MCF 10A (cell line): ENCODE data around the gene DYDC2. TPM values are rescaled to one million over a fixed set of nuclear protein-coding genes. Genes with fewer than 3 reads are reported as not detected.

Source experiments
- BruUV-seq: library from RNA; stranded (reverse); fragments of 400-500 nt; replicated peaks from 2 replicates; lab custom pipeline; 2021; lab: Mats Ljungman, UMichigan
- CTCF ChIA-PET: fragments of 300-600 bp; sonication (Branson Sonifier 250); formaldehyde crosslinking; extraction: SDS; loops from one replicate; lab custom pipeline; 2021; ENCODE audit warnings: antibody characterized with exemption, inconsistent platforms; lab: Yijun Ruan, JAX
- POLR2A ChIA-PET: fragments of 300-600, 350-650 bp; sonication (Branson Sonifier 250); formaldehyde crosslinking; extraction: SDS; loops from one replicate; lab custom pipeline; 2020; ENCODE audit warnings: antibody characterized with exemption, inconsistent platforms; lab: Yijun Ruan, JAX
- DNase-seq: peaks from one replicate; pipeline ENCODE4 v3.0.0-alpha.2; 2018; ENCODE audit not compliant: unreplicated experiment
- H3K27ac Mint-ChIP-seq: one replicate; pipeline ENCODE4 v1.8.0; 2022; ENCODE audit warnings: mild to moderate bottlenecking, low read depth, mixed read lengths; ENCODE audit not compliant: unreplicated experiment
- H3K27me3 Mint-ChIP-seq: one replicate; pipeline ENCODE4 v1.8.0; 2022; ENCODE audit warnings: mixed read lengths; ENCODE audit not compliant: insufficient read depth, unreplicated experiment
- H3K36me3 Mint-ChIP-seq: one replicate; pipeline ENCODE4 v1.8.0; 2022; ENCODE audit warnings: mild to moderate bottlenecking, moderate library complexity, mixed read lengths; ENCODE audit not compliant: insufficient read depth, unreplicated experiment
- H3K4me1 Mint-ChIP-seq: one replicate; pipeline ENCODE4 v1.8.0; 2022; ENCODE audit warnings: mixed read lengths; ENCODE audit not compliant: insufficient read depth, unreplicated experiment
- H3K4me3 Mint-ChIP-seq: one replicate; pipeline ENCODE4 v1.8.0; 2022; ENCODE audit warnings: mild to moderate bottlenecking, moderate library complexity, mixed read lengths; ENCODE audit not compliant: unreplicated experiment
- H3K9me3 Mint-ChIP-seq: one replicate; pipeline ENCODE4 v1.8.0; 2022; ENCODE audit warnings: mixed read lengths; ENCODE audit not compliant: unreplicated experiment
- intact Hi-C: fragments of 100-400 bp; cut with micrococcal nuclease; formaldehyde crosslinking; loops from 2 replicates; pipeline ENCODE4 v1.14.1; 2022
- total RNA-seq: library from RNA; stranded (reverse); gene quantifications from 2 replicates; pipeline ENCODE4 v1.2.3, GENCODE V29; 2022
- TF ChIP-seq, protein P1 (sequence below): fragments of 200-600 bp; IDR thresholded peaks from one replicate; pipeline ENCODE4 v1.8.0; 2022; ENCODE audit warnings: antibody characterized with exemption, mild to moderate bottlenecking; ENCODE audit not compliant: unreplicated experiment

The DYDC2 gene
- total RNA-seq, 1 experiment from 2014 or later: not detected

DNA sequence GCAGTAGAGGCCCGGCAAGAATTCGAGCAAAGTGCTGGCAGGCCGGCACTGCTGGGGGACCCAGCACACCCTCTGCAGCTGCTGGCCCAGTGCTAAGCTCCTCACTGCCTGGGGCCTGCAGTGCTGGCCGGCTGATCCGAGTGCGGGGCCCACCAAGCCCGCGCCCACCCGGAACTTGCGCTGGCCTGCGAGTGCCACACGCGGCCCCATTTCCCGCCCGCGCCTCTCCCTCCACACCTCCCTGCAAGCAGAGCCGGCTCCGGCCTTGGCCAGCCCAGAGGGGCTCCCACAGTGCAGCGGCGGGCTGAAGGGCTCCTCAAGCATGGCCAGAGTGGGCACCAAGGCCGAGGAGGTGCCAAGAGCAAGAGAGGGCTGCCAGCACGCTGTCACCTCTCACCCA, 3.1 kb downstream of the DYDC2 start:
- H3K27me3 Mint-ChIP-seq: peaks cover 9% of the 10 kb centered on the region
- ChIA-PET POLR2A (interaction anchor here (0.6 kb wide), 1 partner anchor 163 kb away, joined by 4 read pairs; no protein-coding TSS in a partner anchor), CTCF (no interaction called here)
- H3K9me3 Mint-ChIP-seq: no peaks in the 10 kb centered on the region
- TF ChIP-seq, protein P1, sequence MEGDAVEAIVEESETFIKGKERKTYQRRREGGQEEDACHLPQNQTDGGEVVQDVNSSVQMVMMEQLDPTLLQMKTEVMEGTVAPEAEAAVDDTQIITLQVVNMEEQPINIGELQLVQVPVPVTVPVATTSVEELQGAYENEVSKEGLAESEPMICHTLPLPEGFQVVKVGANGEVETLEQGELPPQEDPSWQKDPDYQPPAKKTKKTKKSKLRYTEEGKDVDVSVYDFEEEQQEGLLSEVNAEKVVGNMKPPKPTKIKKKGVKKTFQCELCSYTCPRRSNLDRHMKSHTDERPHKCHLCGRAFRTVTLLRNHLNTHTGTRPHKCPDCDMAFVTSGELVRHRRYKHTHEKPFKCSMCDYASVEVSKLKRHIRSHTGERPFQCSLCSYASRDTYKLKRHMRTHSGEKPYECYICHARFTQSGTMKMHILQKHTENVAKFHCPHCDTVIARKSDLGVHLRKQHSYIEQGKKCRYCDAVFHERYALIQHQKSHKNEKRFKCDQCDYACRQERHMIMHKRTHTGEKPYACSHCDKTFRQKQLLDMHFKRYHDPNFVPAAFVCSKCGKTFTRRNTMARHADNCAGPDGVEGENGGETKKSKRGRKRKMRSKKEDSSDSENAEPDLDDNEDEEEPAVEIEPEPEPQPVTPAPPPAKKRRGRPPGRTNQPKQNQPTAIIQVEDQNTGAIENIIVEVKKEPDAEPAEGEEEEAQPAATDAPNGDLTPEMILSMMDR: no peak
- intact Hi-C loops: no loop called here
- no peaks in the 10 kb centered on the region for H3K4me1 Mint-ChIP-seq
- DNase-seq: no peak
- H3K36me3 Mint-ChIP-seq: no peaks in the 10 kb centered on the region
- H3K27ac Mint-ChIP-seq: no peak overlapping the region
- no TSS peak for BruUV-seq
- no peak overlapping the region for H3K4me3 Mint-ChIP-seq

DNA sequence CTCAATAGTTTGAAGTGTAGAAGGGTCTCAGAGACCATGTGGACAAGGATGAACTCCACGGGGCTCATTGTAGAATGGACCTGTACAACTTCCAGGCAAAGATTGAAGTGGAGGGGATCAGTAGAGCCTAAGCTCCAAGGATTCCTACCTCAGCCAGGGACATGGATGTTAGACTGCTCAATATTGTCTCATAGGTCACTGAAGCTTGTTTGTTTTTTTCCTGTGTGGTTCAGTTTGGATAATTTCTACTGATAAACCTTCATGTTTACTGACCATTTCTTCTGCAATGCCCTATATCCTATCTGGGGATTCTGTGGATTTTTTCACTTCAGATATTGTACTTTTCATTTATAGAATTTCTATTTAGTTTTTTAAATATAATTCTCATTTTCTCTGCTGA, 8.9 kb downstream of the DYDC2 start:
- DNase-seq: no peak
- H3K4me3 Mint-ChIP-seq: no peak overlapping the region
- H3K27me3 Mint-ChIP-seq: peaks cover 10% of the 10 kb centered on the region
- H3K27ac Mint-ChIP-seq: no peak overlapping the region
- no peaks in the 10 kb centered on the region for H3K4me1 Mint-ChIP-seq
- intact Hi-C loops: no loop called here
- ChIA-PET POLR2A (no interaction called here), CTCF (interaction anchor here (0.6 kb wide), 2 partner anchors 27 to 38 kb away, joined by 3 read pairs; no protein-coding TSS in a partner anchor)
- TF ChIP-seq, protein P1: no peak
- BruUV-seq: no TSS peak
- peaks cover 15% of the 10 kb centered on the region for H3K9me3 Mint-ChIP-seq
- H3K36me3 Mint-ChIP-seq: no peaks in the 10 kb centered on the region

DNA sequence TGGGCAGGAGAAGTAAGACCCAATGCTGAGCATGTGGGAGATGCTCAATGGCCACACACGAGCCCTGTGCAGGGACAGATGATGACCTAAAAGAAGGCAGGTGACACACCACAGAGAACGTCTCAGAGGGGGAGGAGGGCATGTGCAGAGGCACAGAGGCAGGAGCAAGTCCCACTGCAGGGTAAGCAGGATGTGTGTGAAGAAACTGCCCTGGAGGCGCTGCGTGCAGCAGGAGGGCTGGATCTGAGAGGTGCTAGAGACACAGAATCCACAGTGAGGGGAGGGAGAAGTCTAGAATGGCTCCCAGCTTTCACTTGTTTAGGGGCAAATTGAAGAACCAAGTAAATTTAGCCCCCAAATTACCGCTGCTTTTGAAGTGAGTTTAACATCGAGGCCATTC, 14.9 kb downstream of the DYDC2 start:
- Mint-ChIP-seq H3K9me3 (peaks cover 15% of the 10 kb centered on the region), H3K27me3 (peaks cover 3% of the 10 kb centered on the region), H3K36me3 (no peaks in the 10 kb centered on the region), H3K4me3 (no peak overlapping the region), H3K27ac (no peak overlapping the region), H3K4me1 (no peaks in the 10 kb centered on the region)
- POLR2A ChIA-PET: no interaction called here
- intact Hi-C loops: no loop called here
- CTCF ChIA-PET: interaction anchor here (1.2 kb wide), 1 partner anchor 73 kb away, joined by 4 read pairs; no protein-coding TSS in a partner anchor
- no peak for DNase-seq
- BruUV-seq: no TSS peak
- TF ChIP-seq, protein P1: no peak

DNA sequence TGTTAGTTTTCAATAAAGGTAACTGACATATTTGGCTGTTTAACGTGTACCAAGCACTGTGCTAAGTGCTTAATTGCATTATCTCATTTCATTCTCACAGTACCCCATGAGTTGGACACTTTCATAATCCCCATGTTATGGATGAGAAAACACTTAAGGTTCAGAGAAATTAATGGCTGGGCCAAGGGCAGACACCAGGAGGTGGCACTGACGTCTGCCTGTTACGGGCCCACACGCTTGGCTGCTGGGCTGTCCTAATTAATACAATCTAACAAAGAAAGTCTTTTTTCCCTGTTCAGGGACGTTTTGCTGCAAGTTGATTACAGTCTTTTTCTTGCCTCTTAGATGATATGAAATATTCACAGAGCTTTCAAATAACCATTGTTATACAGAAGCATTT, 16.1 kb downstream of the DYDC2 start:
- H3K27ac Mint-ChIP-seq: no peak overlapping the region
- CTCF ChIA-PET: interaction anchor here (0.7 to 2.0 kb wide), 3 partner anchors 10 to 787 kb away, joined by 3 to 6 read pairs (median 3); no protein-coding TSS in a partner anchor
- BruUV-seq: no TSS peak

More for the DNA sequence above, 16.1 kb downstream of the DYDC2 start:
- TF ChIP-seq, protein P1: no peak
- peaks cover 10% of the 10 kb centered on the region for H3K27me3 Mint-ChIP-seq
- no peaks in the 10 kb centered on the region for H3K36me3 Mint-ChIP-seq
- peaks cover 6% of the 10 kb centered on the region for H3K9me3 Mint-ChIP-seq
- intact Hi-C loops: no loop called here
- DNase-seq: no peak
- no peak overlapping the region for H3K4me3 Mint-ChIP-seq
- H3K4me1 Mint-ChIP-seq: no peaks in the 10 kb centered on the region
- POLR2A ChIA-PET: interaction anchor here (0.6 kb wide), 1 partner anchor 10 kb away, joined by 5 read pairs; no protein-coding TSS in a partner anchor
